PC-3 (cell line): Measurements from ENCODE around the gene CLCF1.

Experiments
- CTCF ChIP-seq: fragments of 300-600 bp; sonication (generic); conservative IDR thresholded peaks from 2 replicates; pipeline ENCODE4 v1.5.1; 2017; ENCODE audit warnings: antibody characterized with exemption, low read depth, mild to moderate bottlenecking, low read length
- EZH2 ChIP-seq: fragments of 300-600 bp; sonication (generic); IDR thresholded peaks from one replicate; pipeline ENCODE4 v1.6.1; 2017; ENCODE audit warnings: antibody characterized with exemption, mild to moderate bottlenecking, low read length; ENCODE audit not compliant: unreplicated experiment

GRCh38 chr11:67420147-67420645, 46.8 kb upstream of the CLCF1 start:
- TF ChIP-seq CTCF: no peak
- no peak for TF ChIP-seq EZH2
